Endodermal cell (in vitro differentiated cells): ENCODE measurements around the gene TARBP1. TPM values are rescaled to one million over a fixed set of nuclear protein-coding genes. Genes with fewer than 3 reads are reported as not detected.

ENCODE experiments used
- DNase-seq: peaks from one replicate; pipeline ENCODE4 v3.0.0-alpha.2; 2017
- H3K27ac ChIP-seq: 2 replicates; pipeline ENCODE4 v1.5.1; 2013; ENCODE audit warnings: mild to moderate bottlenecking, low read depth, low read length, moderate library complexity
- H3K27me3 ChIP-seq: 2 replicates; pipeline ENCODE4 v1.6.1; 2013; ENCODE audit warnings: mild to moderate bottlenecking, low read length, moderate library complexity; ENCODE audit not compliant: insufficient read depth, control insufficient read depth, poor library complexity, severe bottlenecking
- H3K36me3 ChIP-seq: 2 replicates; pipeline ENCODE4 v1.7.0; 2013; ENCODE audit warnings: mild to moderate bottlenecking, low read length, moderate library complexity; ENCODE audit not compliant: control insufficient read depth, insufficient read depth
- H3K4me1 ChIP-seq: one replicate; pipeline ENCODE4 v1.7.0; 2013; ENCODE audit warnings: low read length; ENCODE audit not compliant: control insufficient read depth, insufficient read depth
- H3K4me3 ChIP-seq: 2 replicates; pipeline ENCODE4 v1.5.1; 2013; ENCODE audit warnings: mild to moderate bottlenecking, low read length, moderate library complexity
- H3K9ac ChIP-seq: 2 replicates; pipeline ENCODE4 v1.6.1; 2013; ENCODE audit warnings: mild to moderate bottlenecking, low read length, moderate library complexity; ENCODE audit not compliant: poor library complexity, severe bottlenecking; ENCODE audit errors: extremely low read depth
- H3K9me3 ChIP-seq: 2 replicates; pipeline ENCODE4 v1.6.1; 2013; ENCODE audit warnings: mild to moderate bottlenecking, low read length, moderate library complexity; ENCODE audit not compliant: control insufficient read depth
- H3K27ac Mint-ChIP-seq: 2 replicates; pipeline ENCODE4 v1.8.0; 2020; ENCODE audit warnings: mixed read lengths
- H3K27me3 Mint-ChIP-seq: 2 replicates; pipeline ENCODE4 v1.8.0; 2021; ENCODE audit warnings: mild to moderate bottlenecking, mixed read lengths; ENCODE audit not compliant: insufficient read depth
- H3K36me3 Mint-ChIP-seq: 2 replicates; pipeline ENCODE4 v1.8.0; 2020; ENCODE audit warnings: low read depth, mixed read lengths
- H3K4me1 Mint-ChIP-seq: 2 replicates; pipeline ENCODE4 v1.8.0; 2020; ENCODE audit warnings: mixed read lengths
- H3K4me3 Mint-ChIP-seq: 2 replicates; pipeline ENCODE4 v1.8.0; 2020; ENCODE audit warnings: mild to moderate bottlenecking, moderate library complexity, mixed read lengths
- H3K9me3 Mint-ChIP-seq: 2 replicates; pipeline ENCODE4 v1.8.0; 2020; ENCODE audit warnings: mild to moderate bottlenecking, mixed read lengths
- CTCF ChIP-seq: fragments of 200-600 bp; sonication (generic); conservative IDR thresholded peaks from 2 replicates; pipeline ENCODE4 v1.5.0; 2021; ENCODE audit warnings: antibody characterized with exemption, mild to moderate bottlenecking
- WGBS, 2 experiments: methylation state at CpG; one replicate each; pipeline versions ENCODE4 v1.1.5 to v1.1.7; 2013; ENCODE audit warnings: missing lambda C conversion rate in 2 of 2, mixed read lengths in 1 of 2; ENCODE audit not compliant: insufficient coverage in 1 of 2, insufficient read length in 1 of 2; 5-methylcytosine and 5-hydroxymethylcytosine counted together
- total RNA-seq, 2 donors: library from RNA; stranded (reverse); fragmentation: NEBNext Ultra II Directional in 1 of 2; extraction: Animal tissue kit (Norgen Biotek cat#: 25700) in 1 of 2; gene quantifications; 2 replicates in 1 of 2; 3 replicates in 1 of 2; pipeline ENCODE4 v1.2.1, GENCODE V29; 2021

TARBP1 gene
- total RNA-seq, 2 donors from 2014 or later: 45.3 to 62.4 TPM

- Mint-ChIP-seq H3K27me3 (peaks cover 5% of the 10 kb centered on the region), H3K36me3 (no peaks in the 10 kb centered on the region), H3K4me3 (no peak overlapping the region), H3K9me3 (no peaks in the 10 kb centered on the region), H3K27ac (no peak overlapping the region), H3K4me1 (peaks cover 11% of the 10 kb centered on the region)
- Histone ChIP-seq H3K36me3 (no peaks in the 10 kb centered on the region), H3K27ac (no peak overlapping the region), H3K9ac (no peak overlapping the region), H3K9me3 (peaks cover 23% of the 10 kb centered on the region), H3K4me1 (no peaks in the 10 kb centered on the region), H3K4me3 (no peak overlapping the region), H3K27me3 (no peaks in the 10 kb centered on the region)
- no peak for TF ChIP-seq CTCF
- 55 to 80% methylated on average over 3 of the region's 3 CpGs for WGBS, 2 experiments
- DNase-seq: no peak
Observed at GRCh38 chr1:234355782-234356510, 123.0 kb downstream of the TARBP1 start.

GRCh38 chr1:234348964-234349363 is 130.0 kb downstream of the TARBP1 start:
- no peak overlapping the region for H3K27ac Mint-ChIP-seq
- Histone ChIP-seq H3K9ac (no peak overlapping the region), H3K27me3 (no peaks in the 10 kb centered on the region), H3K27ac (no peak overlapping the region), H3K36me3 (no peaks in the 10 kb centered on the region), H3K4me3 (no peak overlapping the region), H3K9me3 (no peaks in the 10 kb centered on the region), H3K4me1 (no peaks in the 10 kb centered on the region)
- no peak for TF ChIP-seq CTCF
- 89 to 90% methylated on average over 3 to 4 of the region's 4 CpGs for WGBS, 2 experiments
- no peaks in the 10 kb centered on the region for H3K36me3 Mint-ChIP-seq
- DNase-seq: no peak
- H3K27me3 Mint-ChIP-seq: peaks cover 4% of the 10 kb centered on the region
- H3K4me1 Mint-ChIP-seq: peaks cover 4% of the 10 kb centered on the region
- peaks cover 5% of the 10 kb centered on the region for H3K9me3 Mint-ChIP-seq
- no peak overlapping the region for H3K4me3 Mint-ChIP-seq

- no peak overlapping the region for H3K4me3 ChIP-seq
- 88 to 100% methylated on average over 1 of the region's 1 CpG for WGBS, 2 experiments
- no peaks in the 10 kb centered on the region for H3K27me3 ChIP-seq
Observed at GRCh38 chr1:234345237-234345636, 133.7 kb downstream of the TARBP1 start.

More at GRCh38 chr1:234345237-234345636, 133.7 kb downstream of the TARBP1 start:
- Histone ChIP-seq H3K9me3 (peaks cover 17% of the 10 kb centered on the region), H3K9ac (no peak overlapping the region), H3K4me1 (no peaks in the 10 kb centered on the region), H3K27ac (no peak overlapping the region), H3K36me3 (no peaks in the 10 kb centered on the region)
- peaks cover 19% of the 10 kb centered on the region for H3K9me3 Mint-ChIP-seq
- no peaks in the 10 kb centered on the region for H3K36me3 Mint-ChIP-seq
- peaks cover 4% of the 10 kb centered on the region for H3K4me1 Mint-ChIP-seq
- H3K27ac Mint-ChIP-seq: no peak overlapping the region
- H3K4me3 Mint-ChIP-seq: no peak overlapping the region
- DNase-seq: no peak
- H3K27me3 Mint-ChIP-seq: no peaks in the 10 kb centered on the region
- TF ChIP-seq CTCF: no peak
